Body of pancreas (tissue), 4 donors: ENCODE measurements around the gene SYDE1. TPM values are rescaled to one million over a fixed set of nuclear protein-coding genes. Genes with fewer than 3 reads are reported as not detected.

Experiments used
- ATAC-seq: fragments of 150-250 bp; one replicate; pipeline ENCODE4 v1.9.1; 2016
- DNase-seq, 4 donors: peaks; one replicate each; pipeline ENCODE4 v3.0.0-alpha.2; 2019
- H3K27ac ChIP-seq, 4 donors: fragments of 200-600 bp; sonication (generic); 1 replicate in 3 of 4; 2 replicates in 1 of 4; pipeline versions ENCODE4 v1.5.1 to v1.6.1; 2016 to 2019; ENCODE audit warnings: mild to moderate bottlenecking in 1 of 4, mixed read lengths in 1 of 4, moderate library complexity in 1 of 4
- H3K27me3 ChIP-seq, 2 donors: fragments of 200-600 bp; sonication (generic); one replicate each; pipeline ENCODE4 v1.6.0; 2016; ENCODE audit warnings: mild to moderate bottlenecking in 1 of 2
- H3K36me3 ChIP-seq, 2 donors: fragments of 200-600 bp; sonication (generic); replicated peaks in 1 of 2; 2 replicates each; pipeline ENCODE4 v1.5.1; 2016; ENCODE audit warnings: low read depth in 2 of 2; ENCODE audit not compliant: insufficient read depth in 1 of 2
- H3K4me1 ChIP-seq: fragments of 200-600 bp; sonication (generic); one replicate; pipeline ENCODE4 v1.6.0; 2016
- H3K4me3 ChIP-seq, 2 donors: fragments of 200-600 bp; sonication (generic); 1 replicate in 1 of 2; 2 replicates in 1 of 2; pipeline ENCODE4 v1.5.1; 2016 to 2019
- H3K9me3 ChIP-seq, 3 donors: fragments of 200-600 bp; sonication (generic); 1 replicate in 2 of 3; 2 replicates in 1 of 3; pipeline ENCODE4 v1.5.1; 2016
- CTCF ChIP-seq, 7 experiments: fragments of 450-650 bp in 4 of 7; fragments of 200-600 bp in 3 of 7; sonication (generic) in 3 of 7; IDR thresholded peaks; one replicate each; pipeline ENCODE4 v1.5.1; 2016 to 2019; ENCODE audit warnings: antibody characterized with exemption in 7 of 7
- POLR2A ChIP-seq, 3 donors: fragments of 450-650 bp; IDR thresholded peaks; one replicate each; pipeline ENCODE4 v1.6.1; 2016; ENCODE audit warnings: antibody characterized with exemption in 3 of 3, mild to moderate bottlenecking in 2 of 3
- WGBS, 2 donors: methylation state at CpG; one replicate each; pipeline ENCODE4 v1.1.5; 2017; 5-methylcytosine and 5-hydroxymethylcytosine counted together
- intact Hi-C: fragments of 100-400 bp; cut with DNase I; formaldehyde crosslinking; loops from one replicate; pipeline ENCODE4 v1.15.1; 2023
- total RNA-seq, 2 donors: library from RNA; depleted of rRNA; stranded (reverse); fragments of >200 nt; gene quantifications; one replicate each; pipeline ENCODE4 v1.1.0, GENCODE V29; 2016

Gene SYDE1
- total RNA-seq, 2 donors from 2014 or later: 6.3 to 9.9 TPM

GRCh38 chr19:15120135-15121026 is 13.2 kb downstream of the SYDE1 start:
- intact Hi-C loops: no loop called here
- WGBS, 2 donors: 95 to 97% methylated on average over 13 to 14 of the region's 14 CpGs
- H3K27ac ChIP-seq: no peak overlapping the region
- DNase-seq (no peak), ATAC-seq (no peak)
- no peak overlapping the region for H3K4me3 ChIP-seq
- peaks cover 0 to 30% of the 10 kb centered on the region in 2 donors for H3K36me3 ChIP-seq
- no peak for TF ChIP-seq CTCF (IDR thresholded peaks at IDR 0.05)
- no peak for TF ChIP-seq POLR2A (IDR thresholded peaks at IDR 0.05)
- no peaks in the 10 kb centered on the region for H3K9me3 ChIP-seq
- H3K27me3 ChIP-seq: no peaks in the 10 kb centered on the region
- peaks cover 18% of the 10 kb centered on the region for H3K4me1 ChIP-seq

GRCh38 chr19:15122331-15123030 is 15.3 kb downstream of the SYDE1 start:
- H3K27me3 ChIP-seq: no peaks in the 10 kb centered on the region
- no peaks in the 10 kb centered on the region for H3K9me3 ChIP-seq
- H3K36me3 ChIP-seq: peaks cover 0 to 24% of the 10 kb centered on the region in 2 donors
- no peak overlapping the region for H3K27ac ChIP-seq
- no peak overlapping the region for H3K4me3 ChIP-seq
- no peak for TF ChIP-seq CTCF (IDR thresholded peaks at IDR 0.05)
- H3K4me1 ChIP-seq: peaks cover 18% of the 10 kb centered on the region
- DNase-seq: no peak
- 93 to 97% methylated on average over 14 to 21 of the region's 21 CpGs for WGBS, 2 donors
- no peak for ATAC-seq
- intact Hi-C loops: no loop called here

- DNase-seq: no peak
- Histone ChIP-seq H3K27me3 (no peaks in the 10 kb centered on the region), H3K4me3 (no peak overlapping the region), H3K9me3 (no peaks in the 10 kb centered on the region), H3K27ac (peak overlapping the region in 1 of 4 donors; percentile 91), H3K4me1 (peaks cover 18% of the 10 kb centered on the region), H3K36me3 (peaks cover 0 to 16% of the 10 kb centered on the region in 2 donors)
- no peak for ATAC-seq
- WGBS, 2 donors: 93 to 94% methylated on average over 21 to 22 of the region's 22 CpGs
- TF ChIP-seq CTCF (IDR thresholded peaks at IDR 0.05) (no peak), POLR2A (IDR thresholded peaks at IDR 0.05) (no peak)
- intact Hi-C loops: no loop called here
Measured at GRCh38 chr19:15123031-15123890, 16.1 kb downstream of the SYDE1 start.

- no peak for TF ChIP-seq POLR2A (IDR thresholded peaks at IDR 0.05)
- TF ChIP-seq CTCF (IDR thresholded peaks at IDR 0.05): no peak
- H3K9me3 ChIP-seq: no peaks in the 10 kb centered on the region
- ATAC-seq: no peak
- DNase-seq: peak; percentile 67 to 83 (median 74)
- intact Hi-C loops: no loop called here
- peaks cover 0 to 13% of the 10 kb centered on the region in 2 donors for H3K36me3 ChIP-seq
- H3K4me3 ChIP-seq: no peak overlapping the region
- H3K27me3 ChIP-seq: no peaks in the 10 kb centered on the region
- WGBS, 2 donors: 3 to 6% methylated on average over 2 to 5 of the region's 5 CpGs
- H3K4me1 ChIP-seq: peaks cover 18% of the 10 kb centered on the region
- H3K27ac ChIP-seq: peak overlapping the region; percentile 77 to 92 (median 88)
Measured at GRCh38 chr19:15123900-15124299, 16.7 kb downstream of the SYDE1 start.
